Heart right ventricle (tissue), 16 donors: ENCODE results near the gene CIT. TPM values are rescaled to one million over a fixed set of nuclear protein-coding genes. Genes with fewer than 3 reads are reported as not detected.

Source experiments
- ATAC-seq, 8 donors: fragments of 200-7000 bp; cut with Tn5 transposase; one replicate each; pipeline ENCODE4 v1.9.1; 2020; ENCODE audit warnings: mild to moderate bottlenecking in 8 of 8, moderate library complexity in 8 of 8, moderate number of reproducible peaks in 1 of 8
- DNase-seq, 2 donors: peaks; one replicate each; pipeline ENCODE4 v3.0.0-alpha.2; 2020
- H3K27ac ChIP-seq, 10 donors: fragments of 200-600 bp; sonication (generic) in 2 of 10; one replicate each; pipeline versions ENCODE4 v1.5.0 to v1.8.0; 2020 to 2022; ENCODE audit warnings: mild to moderate bottlenecking in 3 of 10
- H3K27me3 ChIP-seq, 7 donors: fragments of 200-600 bp; one replicate each; pipeline ENCODE4 v1.8.0; 2021 to 2022; ENCODE audit warnings: mild to moderate bottlenecking in 2 of 7
- H3K36me3 ChIP-seq, 9 donors: fragments of 200-600 bp; sonication (generic) in 1 of 9; one replicate each; pipeline versions ENCODE4 v1.5.0 to v1.8.0; 2020 to 2022; ENCODE audit warnings: mild to moderate bottlenecking in 2 of 9
- H3K4me1 ChIP-seq, 9 donors: fragments of 200-600 bp; sonication (generic) in 1 of 9; one replicate each; pipeline versions ENCODE4 v1.5.0 to v1.8.0; 2020 to 2022; ENCODE audit warnings: mild to moderate bottlenecking in 4 of 9
- H3K4me3 ChIP-seq, 10 donors: fragments of 200-600 bp; sonication (generic) in 2 of 10; one replicate each; pipeline versions ENCODE4 v1.5.0 to v1.8.0; 2020 to 2022; ENCODE audit warnings: mild to moderate bottlenecking in 7 of 10, moderate library complexity in 2 of 10
- H3K9me3 ChIP-seq, 11 donors: fragments of 200-600 bp in 10 of 11; sonication (generic) in 2 of 11; one replicate each; pipeline versions ENCODE4 v1.5.0 to v1.8.0; 2013 to 2022; ENCODE audit warnings: mild to moderate bottlenecking in 2 of 11, control low read depth in 1 of 11, moderate library complexity in 1 of 11
- CTCF ChIP-seq, 9 donors: fragments of 200-600 bp; sonication (generic) in 2 of 9; IDR thresholded peaks; one replicate each; pipeline versions ENCODE4 v1.5.0 to v1.8.0; 2021 to 2022; ENCODE audit warnings: antibody characterized with exemption in 9 of 9, mild to moderate bottlenecking in 5 of 9, moderate library complexity in 1 of 9
- WGBS, 2 donors: extraction: QIAGEN DNeasy Blood & Tissue Kit; methylation state at CpG; one replicate each; pipeline ENCODE4 v1.1.7; 2013; ENCODE audit warnings: inconsistent platforms in 1 of 2; 5-methylcytosine and 5-hydroxymethylcytosine counted together
- intact Hi-C, 10 donors: fragments of 100-400 bp; cut with DNase I; formaldehyde crosslinking; loops; one replicate each; pipeline versions ENCODE4 v1.11.1 to v1.14.2; 2022
- polyA plus RNA-seq, 2 donors: library from polyadenylated mRNA; stranded (reverse); fragments of 200-250 nt; gene quantifications; one replicate each; pipeline ENCODE4 v1.2.3, GENCODE V29; 2013
- total RNA-seq, 10 donors: library from RNA; stranded (reverse); fragmentation: NEBNext Ultra II Directional in 3 of 10; extraction: Animal tissue kit (Norgen Biotek cat#: 25700) in 3 of 10; gene quantifications; one replicate each; pipeline versions ENCODE4 v1.2.1 to v1.2.4, GENCODE V29; 2021 to 2023
- donor health status: Arrhythmogenic right ventricular cardiomyopathy.
- donor health status: ischemic (EF 13 %, LVEDD 7.1; RV severe dilation, severe dysfunction).
- donor health status: healthy with polysubstance abuse.
- donor health status: DM: no; HTN: yes; CAD: no.
- donor health status: DM: no; HTN: no; CAD: no.
- donor health status: ischemic (EF 25% LVEDD 6.9; RV normal size, moderate dysfunction).
- donor health status: ischemic (EF 25% LVEDD 5.7; RV mildly dilated, moderate dysfunction).
- donor health status: healthy.
- donor health status: DM: yes; HTN: yes; CAD: no.
- donor health status: Ischemic cardiomyopathy.
- donor health status: ischemic (EF 35%, LVEDD 5.7; RV mildly dilated, moderate dysfunction).
- donor health status: nonischemic (EF 11% LVEDD 7.7; RV severe dilation, severe dysfunction).
- donor health status: DM: yes; HTN: yes; CAD: no.
- donor health status: PGD.
- donor health status: ischemic (EF 29% LVEDD 5.4; RV normal size, mild dysfunction).
- donor health status: nonischemic (EF 23%, LVEDD 6.1; RV moderate dilation, normal function).

Gene CIT
- total and polyA plus RNA-seq, 12 donors, result 0.20 to 7.0 (median 0.92) TPM

GRCh38 chr12:119714614-119715267 is 162.4 kb downstream of the CIT start:
- Histone ChIP-seq H3K9me3 (peaks cover 0 to 9% (median 0%) of the 10 kb centered on the region in 11 donors), H3K4me3 (no peak overlapping the region), H3K27ac (no peak overlapping the region), H3K36me3 (peaks cover 0 to 72% (median 0%) of the 10 kb centered on the region in 9 donors), H3K4me1 (peaks cover 0 to 14% (median 7%) of the 10 kb centered on the region in 9 donors), H3K27me3 (no peaks in the 10 kb centered on the region)
- no peak for ATAC-seq
- 98% methylated on average over 4 of the region's 4 CpGs for WGBS, 2 donors
- intact Hi-C loops, result loop anchor here in 1 of 10 donors (5.0 to 10.0 kb wide), 2 partner anchors 47 to 50 kb away; partner anchors contain the start of gene PRKAB1
- no peak for DNase-seq
- TF ChIP-seq CTCF (IDR thresholded peaks at IDR 0.05), result no peak

GRCh38 chr12:119713551-119714031 is 163.5 kb downstream of the CIT start:
- no peak for ATAC-seq
- DNase-seq, result no peak
- peaks cover 0 to 72% (median 0%) of the 10 kb centered on the region in 9 donors for H3K36me3 ChIP-seq
- H3K4me3 ChIP-seq, result no peak overlapping the region
- no peak for TF ChIP-seq CTCF (IDR thresholded peaks at IDR 0.05)
- H3K27me3 ChIP-seq, result no peaks in the 10 kb centered on the region
- intact Hi-C loops, result loop anchor here in 1 of 10 donors (10.0 kb wide), 1 partner anchor 51 kb away; no protein-coding TSS in a partner anchor
- H3K9me3 ChIP-seq, result peaks cover 0 to 9% (median 0%) of the 10 kb centered on the region in 11 donors
- 95% methylated on average over 8 of the region's 8 CpGs for WGBS, 2 donors
- peaks cover 0 to 14% (median 7%) of the 10 kb centered on the region in 9 donors for H3K4me1 ChIP-seq
- no peak overlapping the region for H3K27ac ChIP-seq

- ATAC-seq (no peak), DNase-seq (no peak)
- no peak overlapping the region for H3K4me3 ChIP-seq
- peaks cover 0 to 70% (median 0%) of the 10 kb centered on the region in 9 donors for H3K36me3 ChIP-seq
- no peak for TF ChIP-seq CTCF (IDR thresholded peaks at IDR 0.05)
- intact Hi-C loops, result loop anchor here in 1 of 10 donors (10.0 kb wide), 1 partner anchor 52 kb away; no protein-coding TSS in a partner anchor
- H3K9me3 ChIP-seq, result peaks cover 0 to 9% (median 0%) of the 10 kb centered on the region in 11 donors
- no peaks in the 10 kb centered on the region for H3K27me3 ChIP-seq
- peaks cover 0 to 14% (median 7%) of the 10 kb centered on the region in 9 donors for H3K4me1 ChIP-seq
- H3K27ac ChIP-seq, result no peak overlapping the region
- 97 to 99% methylated on average over 11 of the region's 11 CpGs for WGBS, 2 donors
Observed at GRCh38 chr12:119712721-119713120, 164.4 kb downstream of the CIT start.

- peaks cover 0 to 76% (median 0%) of the 10 kb centered on the region in 9 donors for H3K36me3 ChIP-seq
- DNase-seq (no peak), ATAC-seq (no peak)
- no peak for TF ChIP-seq CTCF (IDR thresholded peaks at IDR 0.05)
- no peaks in the 10 kb centered on the region for H3K27me3 ChIP-seq
- no peak overlapping the region for H3K27ac ChIP-seq
- intact Hi-C loops, result loop anchor here in 1 of 10 donors (10.0 kb wide), 1 partner anchor 53 kb away; no protein-coding TSS in a partner anchor
- 98 to 100% methylated on average over 4 of the region's 4 CpGs for WGBS, 2 donors
- peaks cover 0 to 9% (median 4%) of the 10 kb centered on the region in 9 donors for H3K4me1 ChIP-seq
- H3K4me3 ChIP-seq, result no peak overlapping the region
- peaks cover 0 to 9% (median 0%) of the 10 kb centered on the region in 11 donors for H3K9me3 ChIP-seq
Observed at GRCh38 chr12:119711693-119712092, 165.4 kb downstream of the CIT start.
